Smooth muscle cell (in vitro differentiated cells): ENCODE measurements around the gene MBOAT1. TPM values are rescaled to one million over a fixed set of nuclear protein-coding genes. Genes with fewer than 3 reads are reported as not detected.

Experiments
- DNase-seq: peaks from one replicate; lab custom pipeline; 2025; ENCODE audit not compliant: unreplicated experiment; lab: John Stamatoyannopoulos, UW
- H2AFZ ChIP-seq: fragments of 200-600 bp; sonication (generic); 2 replicates; pipeline ENCODE4 v1.6.0; 2016; ENCODE audit warnings: antibody characterized with exemption, low read depth, mild to moderate bottlenecking
- H3F3A ChIP-seq: fragments of 200-600 bp; sonication (generic); 2 replicates; pipeline ENCODE4 v1.6.0; 2017; ENCODE audit warnings: antibody characterized with exemption, low read depth
- H3K27ac ChIP-seq: fragments of 200-600 bp; sonication (generic); 2 replicates; pipeline ENCODE4 v1.5.1; 2016; ENCODE audit warnings: low read depth, mild to moderate bottlenecking
- H3K27me3 ChIP-seq: fragments of 200-600 bp; sonication (generic); 2 replicates; pipeline ENCODE4 v1.6.1; 2016; ENCODE audit warnings: low read depth, mild to moderate bottlenecking
- H3K36me3 ChIP-seq: fragments of 200-600 bp; sonication (generic); 2 replicates; pipeline ENCODE4 v1.5.1; 2016; ENCODE audit warnings: low read depth
- H3K4me1 ChIP-seq: fragments of 200-600 bp; sonication (generic); 2 replicates; pipeline ENCODE4 v1.5.1; 2016; ENCODE audit warnings: low read depth
- H3K4me2 ChIP-seq: fragments of 200-600 bp; sonication (generic); 2 replicates; pipeline ENCODE4 v1.6.0; 2016; ENCODE audit warnings: mild to moderate bottlenecking
- H3K4me3 ChIP-seq: fragments of 200-600 bp; sonication (generic); 2 replicates; pipeline ENCODE4 v1.5.1; 2016; ENCODE audit warnings: mild to moderate bottlenecking
- H3K79me2 ChIP-seq: fragments of 200-600 bp; sonication (generic); 2 replicates; pipeline ENCODE4 v1.6.0; 2016; ENCODE audit warnings: low read depth, mild to moderate bottlenecking
- H3K9ac ChIP-seq: fragments of 200-600 bp; sonication (generic); 2 replicates; pipeline ENCODE4 v1.6.0; 2016; ENCODE audit warnings: low read depth
- H3K9me3 ChIP-seq: fragments of 200-600 bp; sonication (generic); replicated peaks from 2 replicates; pipeline ENCODE4 v1.5.1; 2016; ENCODE audit warnings: low read depth
- H4K20me1 ChIP-seq: fragments of 200-600 bp; sonication (generic); 2 replicates; pipeline ENCODE4 v1.6.0; 2016; ENCODE audit warnings: low read depth
- WGBS: methylation state at CpG from one replicate; pipeline ENCODE4 v1.1.7; 2016; ENCODE audit warnings: low lambda C conversion rate; 5-methylcytosine and 5-hydroxymethylcytosine counted together
- polyA plus RNA-seq: library from polyadenylated mRNA; unstranded; fragments of >200 nt; fragmentation: Nextera tagmentation; extraction: Ambion mirVana; gene quantifications from 2 replicates; pipeline ENCODE4 v1.2.1, GENCODE V29; 2016
- total RNA-seq: library from RNA; depleted of rRNA; stranded (reverse); fragments of >200 nt; gene quantifications from 2 replicates; pipeline ENCODE4 v1.2.3, GENCODE V29; 2014
- TF ChIP-seq, protein P1 (sequence below): fragments of 200-600 bp; sonication (generic); IDR thresholded peaks from 2 replicates; pipeline ENCODE4 v1.5.1; 2017; ENCODE audit warnings: borderline replicate concordance, mild to moderate bottlenecking, antibody characterized with exemption; ENCODE audit not compliant: insufficient read depth, poor library complexity, severe bottlenecking

MBOAT1 gene
- total and polyA plus RNA-seq, 2 experiments from 2014 or later, result 0.73 to 2.5 TPM

DNA sequence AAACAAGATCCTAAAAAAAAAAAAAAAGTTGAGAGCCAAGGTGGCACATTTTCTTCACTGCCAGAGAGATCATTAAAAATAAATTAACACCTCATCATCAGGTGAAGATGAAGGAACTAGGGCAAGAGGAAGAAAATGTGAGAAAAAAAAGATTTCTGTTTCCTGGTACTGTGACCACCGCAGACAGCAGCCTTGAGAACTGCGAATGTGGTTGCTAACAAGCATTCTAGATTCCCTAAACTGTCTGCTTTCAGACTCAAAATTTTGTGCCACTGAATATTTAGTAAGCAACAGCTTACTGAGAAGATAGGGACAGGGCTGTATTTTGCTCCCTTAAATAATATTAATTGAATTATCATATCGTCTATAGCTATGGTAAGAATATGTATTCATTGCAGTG lies 24.1 kb upstream of the MBOAT1 start:
- Histone ChIP-seq H3K4me3 (no peak overlapping the region), H3F3A (no peaks in the 10 kb centered on the region), H3K27ac (no peak overlapping the region), H3K4me2 (no peak overlapping the region), H3K4me1 (no peaks in the 10 kb centered on the region), H3K36me3 (no peaks in the 10 kb centered on the region), H2AFZ (no peak overlapping the region), H3K27me3 (no peaks in the 10 kb centered on the region), H3K9me3 (no peaks in the 10 kb centered on the region), H3K9ac (no peak overlapping the region), H4K20me1 (no peaks in the 10 kb centered on the region), H3K79me2 (no peaks in the 10 kb centered on the region)
- DNase-seq, result no peak
- TF ChIP-seq, protein P1, sequence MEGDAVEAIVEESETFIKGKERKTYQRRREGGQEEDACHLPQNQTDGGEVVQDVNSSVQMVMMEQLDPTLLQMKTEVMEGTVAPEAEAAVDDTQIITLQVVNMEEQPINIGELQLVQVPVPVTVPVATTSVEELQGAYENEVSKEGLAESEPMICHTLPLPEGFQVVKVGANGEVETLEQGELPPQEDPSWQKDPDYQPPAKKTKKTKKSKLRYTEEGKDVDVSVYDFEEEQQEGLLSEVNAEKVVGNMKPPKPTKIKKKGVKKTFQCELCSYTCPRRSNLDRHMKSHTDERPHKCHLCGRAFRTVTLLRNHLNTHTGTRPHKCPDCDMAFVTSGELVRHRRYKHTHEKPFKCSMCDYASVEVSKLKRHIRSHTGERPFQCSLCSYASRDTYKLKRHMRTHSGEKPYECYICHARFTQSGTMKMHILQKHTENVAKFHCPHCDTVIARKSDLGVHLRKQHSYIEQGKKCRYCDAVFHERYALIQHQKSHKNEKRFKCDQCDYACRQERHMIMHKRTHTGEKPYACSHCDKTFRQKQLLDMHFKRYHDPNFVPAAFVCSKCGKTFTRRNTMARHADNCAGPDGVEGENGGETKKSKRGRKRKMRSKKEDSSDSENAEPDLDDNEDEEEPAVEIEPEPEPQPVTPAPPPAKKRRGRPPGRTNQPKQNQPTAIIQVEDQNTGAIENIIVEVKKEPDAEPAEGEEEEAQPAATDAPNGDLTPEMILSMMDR, result no peak
- 92% methylated on average over 3 of the region's 3 CpGs for WGBS

DNA sequence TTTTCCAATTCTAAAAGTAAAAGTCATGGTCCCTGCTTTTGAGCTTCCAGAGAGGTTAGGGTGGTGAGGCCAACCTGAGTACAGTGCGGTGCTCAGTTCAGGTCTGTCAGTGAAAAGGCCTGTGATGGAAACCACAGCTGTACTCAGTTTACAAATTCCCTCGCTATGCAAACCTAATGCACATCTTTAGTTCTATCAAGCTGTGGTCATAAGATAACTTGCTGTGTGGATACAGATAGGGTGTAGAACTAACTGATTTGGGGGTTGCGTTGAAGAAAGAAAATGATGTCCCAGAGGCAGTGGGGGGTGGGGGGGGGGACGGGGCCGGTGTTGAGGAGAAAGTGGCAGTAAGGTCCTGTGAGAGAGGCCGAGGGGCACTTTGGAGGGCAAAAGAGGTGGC lies 22.8 kb upstream of the MBOAT1 start:
- Histone ChIP-seq H3F3A (no peaks in the 10 kb centered on the region), H3K4me2 (no peak overlapping the region), H3K9ac (no peak overlapping the region), H3K4me1 (no peaks in the 10 kb centered on the region), H3K9me3 (no peaks in the 10 kb centered on the region), H3K36me3 (no peaks in the 10 kb centered on the region), H2AFZ (no peak overlapping the region), H4K20me1 (no peaks in the 10 kb centered on the region), H3K27ac (no peak overlapping the region), H3K79me2 (no peaks in the 10 kb centered on the region), H3K4me3 (no peak overlapping the region), H3K27me3 (no peaks in the 10 kb centered on the region)
- no peak for DNase-seq
- WGBS, result 90% methylated on average over 5 of the region's 6 CpGs
- TF ChIP-seq, protein P1, result no peak

DNA sequence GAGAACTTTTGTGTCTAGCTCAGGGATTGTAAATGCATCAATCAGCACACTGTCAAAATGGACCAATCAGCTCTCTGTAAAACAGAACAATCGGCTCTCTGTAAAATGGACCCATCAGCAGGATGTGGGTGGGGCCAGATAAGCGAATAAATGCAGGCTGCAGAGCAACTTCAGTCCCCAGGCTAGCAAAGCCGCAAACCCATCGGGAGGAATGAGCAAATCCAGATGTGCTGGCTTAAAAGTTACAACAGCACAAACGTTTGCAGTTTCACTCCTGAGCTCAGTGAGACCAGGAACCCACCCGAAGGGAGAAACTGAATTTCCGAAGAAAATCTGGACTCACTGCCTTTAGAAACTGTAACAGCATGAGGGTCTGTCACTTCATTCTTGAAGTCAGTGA lies 21.9 kb upstream of the MBOAT1 start:
- Histone ChIP-seq H3F3A (no peaks in the 10 kb centered on the region), H3K9ac (no peak overlapping the region), H4K20me1 (no peaks in the 10 kb centered on the region), H3K4me2 (no peak overlapping the region), H3K4me1 (no peaks in the 10 kb centered on the region), H3K27ac (no peak overlapping the region), H3K9me3 (no peaks in the 10 kb centered on the region), H2AFZ (no peak overlapping the region), H3K36me3 (no peaks in the 10 kb centered on the region), H3K27me3 (no peaks in the 10 kb centered on the region), H3K79me2 (no peaks in the 10 kb centered on the region), H3K4me3 (no peak overlapping the region)
- TF ChIP-seq, protein P1, result no peak
- no peak for DNase-seq
- WGBS, result 52% methylated on average over 7 of the region's 7 CpGs

DNA sequence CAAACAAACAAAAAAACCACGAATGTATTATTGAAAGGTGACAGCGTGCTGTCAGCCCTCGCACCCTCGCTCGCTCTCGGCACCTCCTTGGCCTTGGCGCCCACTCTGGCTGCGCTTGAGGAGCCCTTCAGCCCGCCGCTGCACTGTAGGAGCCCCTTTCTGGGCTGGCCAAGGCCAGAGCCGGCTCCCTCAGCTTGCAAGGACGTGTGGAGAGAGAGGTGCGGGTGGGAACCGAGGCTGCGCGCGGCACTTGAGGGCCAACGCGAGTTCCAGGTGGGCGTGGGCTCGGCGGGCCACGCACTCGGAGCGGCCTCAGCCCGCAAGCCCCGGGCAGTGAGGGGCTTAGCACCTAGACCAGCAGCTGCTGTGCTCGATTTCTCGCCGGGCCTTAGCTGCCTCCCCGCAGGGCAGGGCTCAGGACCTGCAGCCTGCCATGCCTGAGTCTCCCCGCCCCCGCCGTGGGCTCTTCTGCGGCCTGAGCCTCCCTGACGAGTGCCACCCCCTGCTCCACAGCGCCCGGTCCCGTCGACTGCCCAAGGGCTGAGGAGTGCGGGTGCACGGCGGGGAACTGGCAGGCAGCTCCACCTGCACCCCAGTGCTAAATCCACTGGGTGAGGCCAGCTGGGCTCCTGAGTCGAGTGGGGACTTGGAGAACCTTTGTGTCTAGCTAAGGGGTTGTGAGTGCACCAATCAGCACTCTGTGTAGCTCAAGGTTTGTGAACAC lies 20.9 kb upstream of the MBOAT1 start:
- TF ChIP-seq, protein P1, result no peak
- no peaks in the 10 kb centered on the region for H3K36me3 ChIP-seq
- 98% methylated on average over 31 of the region's 44 CpGs for WGBS
- no peak for DNase-seq
- H3F3A ChIP-seq, result no peaks in the 10 kb centered on the region
- H3K4me2 ChIP-seq, result no peak overlapping the region
- no peak overlapping the region for H3K9ac ChIP-seq
- H3K4me3 ChIP-seq, result no peak overlapping the region
- H3K4me1 ChIP-seq, result no peaks in the 10 kb centered on the region
- H2AFZ ChIP-seq, result no peak overlapping the region
- no peaks in the 10 kb centered on the region for H3K9me3 ChIP-seq
- no peaks in the 10 kb centered on the region for H3K79me2 ChIP-seq
- no peaks in the 10 kb centered on the region for H4K20me1 ChIP-seq
- no peaks in the 10 kb centered on the region for H3K27me3 ChIP-seq
- no peak overlapping the region for H3K27ac ChIP-seq
